IMR-90 (cell line): Measurements from ENCODE around the gene TPI1.

Source experiments
- BHLHE40 ChIP-seq: fragments of 150-350 bp; IDR thresholded peaks from 2 replicates; pipeline ENCODE4 v1.6.1; 2016; ENCODE audit warnings: mild to moderate bottlenecking, low read depth, low read length
- CEBPB ChIP-seq: IDR thresholded peaks from 2 replicates; pipeline ENCODE4 v1.6.1; 2012; ENCODE audit warnings: low read depth, low read length, improper control_type of control experiment
- CTCF ChIP-seq: conservative IDR thresholded peaks from 2 replicates; pipeline ENCODE4 v1.5.1; 2012; ENCODE audit warnings: mild to moderate bottlenecking, low read depth, low read length, improper control_type of control experiment
- MAFK ChIP-seq: IDR thresholded peaks from 2 replicates; pipeline ENCODE4 v1.6.1; 2012; ENCODE audit warnings: low read depth, low read length, improper control_type of control experiment
- MAZ ChIP-seq: IDR thresholded peaks from 2 replicates; pipeline ENCODE4 v1.6.1; 2012; ENCODE audit warnings: low read depth, mild to moderate bottlenecking, low read length, improper control_type of control experiment, moderate library complexity, borderline replicate concordance
- POLR2A ChIP-seq: IDR thresholded peaks from 2 replicates; pipeline ENCODE4 v1.6.1; 2012; ENCODE audit warnings: mild to moderate bottlenecking, low read depth, low read length
- RAD21 ChIP-seq: IDR thresholded peaks from 2 replicates; pipeline ENCODE4 v1.6.1; 2012; ENCODE audit warnings: low read length, improper control_type of control experiment
- RCOR1 ChIP-seq: IDR thresholded peaks from 2 replicates; pipeline ENCODE4 v1.6.1; 2012; ENCODE audit warnings: mild to moderate bottlenecking, low read length, improper control_type of control experiment; ENCODE audit not compliant: insufficient replicate concordance
- SMC3 ChIP-seq: fragments of 150-350 bp; IDR thresholded peaks from 2 replicates; pipeline ENCODE4 v1.6.1; 2016; ENCODE audit warnings: low read depth, mild to moderate bottlenecking, antibody characterized with exemption, low read length, moderate library complexity

- TF ChIP-seq BHLHE40, result no peak
- no peak for TF ChIP-seq POLR2A
- no peak for TF ChIP-seq SMC3
- no peak for TF ChIP-seq CTCF
- no peak for TF ChIP-seq CEBPB
- TF ChIP-seq MAZ, result no peak
- no peak for TF ChIP-seq RAD21
- TF ChIP-seq RCOR1, result no peak
- TF ChIP-seq MAFK, result no peak
Observed at GRCh38 chr12:6860116-6860515, 7.2 kb upstream of the TPI1 start.
